ENCODE measurements around the gene ZFAND3. TPM values are rescaled to one million over a fixed set of nuclear protein-coding genes. Genes with fewer than 3 reads are reported as not detected.
"Not testable (repeated sequence)": the region's sequence is repeated elsewhere in the genome, so short reads cannot be mapped to it uniquely, and the experiment has no call there.

Gene ZFAND3
- polyA plus RNA-seq, 12 donors: 58.3 to 119 (median 95.8) TPM; not detected in 1

DNA sequence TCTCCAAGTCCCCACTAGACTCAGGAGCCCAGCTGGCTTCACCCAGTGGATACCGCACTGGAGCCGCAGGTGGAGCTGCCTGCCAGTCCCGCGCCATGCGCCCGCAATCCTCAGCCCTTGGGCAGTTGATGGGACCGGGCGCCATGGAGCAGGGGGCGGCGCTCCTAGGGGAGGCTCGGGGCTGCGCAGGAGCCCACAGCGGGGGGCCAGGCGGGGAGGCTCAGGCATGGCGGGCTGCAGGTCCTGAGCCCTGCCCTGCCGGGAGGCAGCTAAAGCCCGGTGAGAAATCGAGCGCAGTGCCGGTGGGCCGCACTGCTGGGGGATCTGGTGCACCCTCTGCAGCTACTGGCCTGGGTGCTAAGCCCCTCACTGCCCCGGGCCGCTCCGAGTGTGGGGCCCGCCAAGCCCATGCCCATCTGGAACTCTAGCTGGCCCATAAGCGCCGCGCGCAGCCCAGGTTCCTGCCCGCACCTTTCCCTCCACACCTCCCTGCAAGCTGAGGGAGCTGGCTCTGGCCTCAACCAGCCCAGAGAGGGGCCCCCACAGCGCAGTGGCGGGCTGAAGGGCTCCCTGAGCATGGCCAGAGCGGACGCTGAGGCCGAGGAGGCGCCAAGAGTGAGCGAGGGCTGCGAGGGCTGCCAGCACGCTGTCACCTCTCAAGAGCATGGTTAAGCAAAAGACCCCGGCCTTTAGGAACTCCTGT lies 304.8 kb downstream of the ZFAND3 start:
- DNase-seq: not testable (repeated sequence)

GRCh38 chr6:38127284-38127683 lies 307.8 kb downstream of the ZFAND3 start:
- DNase-seq: no peak

DNA sequence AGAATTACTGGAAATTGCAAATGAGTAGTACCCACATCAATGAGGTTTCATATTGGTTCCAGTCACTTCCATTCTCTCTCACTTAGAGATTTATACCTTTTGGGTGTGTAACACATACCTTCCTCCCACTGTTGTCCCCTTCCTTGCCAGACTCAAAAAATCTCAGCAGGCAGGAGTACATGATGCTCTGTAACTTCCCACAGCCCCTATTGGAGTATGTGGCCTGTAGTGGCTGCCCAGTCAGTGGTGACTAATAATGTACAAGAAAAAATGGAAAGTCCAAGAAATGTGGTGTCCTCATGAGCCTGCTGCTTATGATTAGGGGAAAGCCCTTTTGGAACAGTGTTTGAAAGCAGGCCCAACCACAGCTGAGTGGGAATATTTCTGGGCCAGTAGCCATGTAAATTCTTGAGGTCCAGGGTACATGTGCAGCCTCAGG lies 312.0 kb downstream of the ZFAND3 start:
- peak; percentile 56 for DNase-seq

GRCh38 chr6:38133932-38134703 lies 314.6 kb downstream of the ZFAND3 start:
- no peak for DNase-seq

DNA sequence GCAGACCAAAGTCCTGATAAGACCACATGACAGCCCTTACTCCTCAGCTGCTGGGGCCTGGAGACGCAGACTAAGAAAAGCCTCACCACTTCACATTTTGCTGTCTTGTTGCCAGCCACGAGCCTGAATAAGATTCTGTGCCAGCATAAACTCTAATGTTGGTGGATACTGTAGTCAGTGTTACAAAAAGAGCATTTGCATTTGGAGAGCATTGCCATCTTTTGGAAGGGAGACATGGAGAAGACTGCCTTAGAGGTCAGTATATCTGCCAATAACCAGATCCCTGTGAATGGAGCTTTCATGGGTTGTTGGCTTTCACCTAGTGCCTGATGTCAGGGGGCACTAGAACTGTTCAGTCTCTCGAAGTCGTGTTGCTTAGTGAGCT lies 315.2 kb downstream of the ZFAND3 start:
- no peak for DNase-seq

- DNase-seq: no peak
These were observed 317.0 kb downstream of the ZFAND3 start for GRCh38 chr6:38136547-38136946.

GRCh38 chr6:38137608-38138265 lies 318.2 kb downstream of the ZFAND3 start:
- DNase-seq: no peak

DNA sequence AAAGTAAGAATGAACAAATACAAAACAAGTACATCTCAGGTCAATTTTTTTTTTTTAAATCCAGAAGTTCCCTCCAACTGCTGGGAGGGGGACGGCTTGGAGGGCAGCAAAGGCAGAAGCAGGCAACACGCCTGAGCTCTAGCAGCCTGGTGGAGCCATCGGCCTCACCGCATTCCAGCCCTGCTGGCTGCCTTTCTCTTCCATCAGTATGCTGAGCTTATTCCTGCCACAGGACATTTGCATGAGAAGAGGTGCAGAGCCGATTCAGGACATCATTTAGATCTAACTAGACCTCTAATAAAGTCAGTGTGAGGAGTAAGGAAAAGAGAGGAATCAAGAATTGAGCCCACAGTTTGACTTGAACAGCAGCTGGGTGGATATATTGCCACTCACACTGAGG lies 318.8 kb downstream of the ZFAND3 start:
- DNase-seq: no peak

- no peak for DNase-seq
These were observed 321.6 kb downstream of the ZFAND3 start for GRCh38 chr6:38141085-38141484.

DNA sequence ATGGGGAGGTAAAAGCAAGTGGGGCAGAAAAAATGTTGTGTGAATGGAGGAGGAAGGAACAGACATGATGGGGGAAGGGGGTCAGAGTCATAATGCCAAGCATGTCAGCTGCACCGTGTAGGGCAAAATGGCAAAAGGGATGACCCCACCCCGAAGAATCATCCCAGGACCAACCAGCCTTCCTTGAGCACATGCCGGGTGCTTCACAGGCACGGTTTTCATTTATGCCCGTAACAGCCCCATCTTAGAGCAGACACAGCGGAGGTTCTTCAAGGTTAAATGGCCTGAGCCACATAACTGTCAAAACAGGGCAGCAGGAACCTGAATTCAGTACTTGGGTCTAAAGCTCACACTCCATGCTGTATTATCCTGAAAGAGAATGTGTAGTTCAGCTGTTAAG lies 322.2 kb downstream of the ZFAND3 start:
- no peak for DNase-seq

- no peak for DNase-seq
These were observed 322.8 kb downstream of the ZFAND3 start for GRCh38 chr6:38142178-38142902.

GRCh38 chr6:38143191-38144150 lies 323.9 kb downstream of the ZFAND3 start:
- DNase-seq: no peak

GRCh38 chr6:38144365-38144945 lies 324.9 kb downstream of the ZFAND3 start:
- no peak for DNase-seq

GRCh38 chr6:38146021-38146733 lies 326.6 kb downstream of the ZFAND3 start:
- DNase-seq: no peak

- DNase-seq: no peak
These were observed 327.2 kb downstream of the ZFAND3 start for GRCh38 chr6:38146734-38147027.

DNA sequence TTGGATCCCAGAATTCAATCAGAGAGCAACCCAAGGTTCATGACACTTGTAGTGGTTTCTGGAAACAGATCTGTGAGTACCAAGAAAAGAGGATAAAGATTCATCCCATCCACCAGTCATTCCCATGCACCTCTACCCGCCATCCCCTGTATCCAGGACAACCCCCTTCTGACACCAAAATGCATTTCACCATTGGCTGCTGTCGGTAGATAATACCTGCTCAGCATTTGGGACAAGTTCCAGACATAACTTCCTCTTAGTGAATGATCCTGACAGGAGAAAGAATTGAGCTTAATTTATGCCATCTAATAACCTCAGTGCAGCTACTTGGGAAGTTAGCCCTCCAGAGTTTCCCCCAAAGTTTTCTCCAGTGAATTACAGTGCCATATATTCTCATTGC lies 329.1 kb downstream of the ZFAND3 start:
- DNase-seq: no peak

- DNase-seq: no peak
These were observed 330.0 kb downstream of the ZFAND3 start for GRCh38 chr6:38149531-38149930.

- no peak for DNase-seq
These were observed 330.5 kb downstream of the ZFAND3 start for GRCh38 chr6:38150021-38150420.

DNA sequence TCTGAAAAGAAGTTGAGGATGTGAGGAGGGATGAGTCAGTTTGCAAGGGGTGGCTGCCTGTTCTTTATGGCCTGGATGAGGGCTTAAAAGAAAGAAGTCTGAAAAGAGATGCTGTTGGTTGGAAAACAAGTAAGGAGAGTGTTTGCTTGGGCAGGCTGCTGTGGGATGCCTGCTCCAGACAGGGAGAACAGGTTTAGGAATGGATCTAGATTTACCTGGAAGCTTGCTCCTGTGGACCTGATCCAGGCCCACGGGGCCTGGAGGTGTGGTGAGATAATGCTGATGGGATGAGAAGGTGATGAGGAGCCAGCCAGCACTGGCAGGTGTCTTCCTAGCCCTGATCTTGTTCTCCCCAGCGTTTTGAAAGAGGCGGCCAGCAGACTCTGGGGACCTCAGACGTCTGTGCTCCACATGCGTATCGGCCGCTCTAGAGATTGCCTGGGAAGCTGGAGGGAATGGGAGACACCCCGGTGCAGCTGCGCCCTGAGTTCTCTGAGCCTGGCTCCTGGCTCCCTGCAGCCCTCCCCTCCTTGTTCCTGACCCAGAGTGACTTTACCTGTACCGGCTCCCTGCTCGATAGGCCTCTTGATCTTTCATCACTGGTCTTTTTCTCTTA lies 331.3 kb downstream of the ZFAND3 start:
- no peak for DNase-seq

Measured in muscle of arm (tissue), 12 donors.